Activated CD8-positive, alpha-beta memory T cell treated with anti-CD3 and anti-CD28 coated beads, Interleukin-2, amount 50 U/mL, for 1 hour (primary cell): Measurements from ENCODE around the gene NANOS1.
"Not testable (repeated sequence)": the region's sequence is repeated elsewhere in the genome, so short reads cannot be mapped to it uniquely, and the experiment has no call there.

Experiments used
- DNase-seq: peaks from one replicate; pipeline ENCODE4 v3.0.0-alpha.2; 2020; ENCODE audit errors: extremely low read depth

NANOS1 gene

GRCh38 chr10:119006451-119007210 is 22.9 kb upstream of the NANOS1 start:
- DNase-seq = no peak

GRCh38 chr10:119007211-119007574 is 22.3 kb upstream of the NANOS1 start:
- no peak for DNase-seq

DNA sequence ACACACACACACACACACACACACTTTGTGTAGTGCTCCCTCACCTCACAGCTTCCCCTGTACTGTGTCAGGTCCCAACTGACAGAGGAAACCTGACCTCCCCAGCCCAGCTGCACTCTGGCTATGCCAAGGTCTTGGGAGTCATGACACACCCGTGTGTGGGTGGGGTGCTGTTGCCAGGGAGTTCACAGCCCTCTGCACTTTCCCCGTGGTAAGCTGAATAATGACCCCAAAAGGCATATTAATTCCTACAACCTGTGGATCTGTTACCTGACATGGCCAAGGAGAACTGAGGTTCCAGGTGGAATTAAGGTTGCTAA is 8.9 kb upstream of the NANOS1 start:
- DNase-seq = no peak

- no peak for DNase-seq
Observed at GRCh38 chr10:119022846-119023552, 6.5 kb upstream of the NANOS1 start.

DNA sequence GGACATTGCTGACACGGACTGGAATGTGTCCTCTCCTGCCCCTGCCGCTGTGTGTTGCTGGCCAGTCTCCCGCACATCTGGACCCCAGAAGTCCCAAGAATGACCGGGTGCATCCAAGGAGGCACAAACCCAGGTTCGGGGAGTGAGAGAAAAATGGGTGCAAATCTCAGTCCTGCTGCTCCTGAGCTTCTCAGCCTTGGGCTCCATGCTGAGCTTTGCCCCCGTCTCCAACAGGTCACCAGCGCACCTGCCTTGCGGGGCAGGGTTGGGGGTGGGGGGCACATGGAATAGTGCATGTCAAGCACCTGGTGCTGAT is 6.0 kb upstream of the NANOS1 start:
- DNase-seq = no peak

DNA sequence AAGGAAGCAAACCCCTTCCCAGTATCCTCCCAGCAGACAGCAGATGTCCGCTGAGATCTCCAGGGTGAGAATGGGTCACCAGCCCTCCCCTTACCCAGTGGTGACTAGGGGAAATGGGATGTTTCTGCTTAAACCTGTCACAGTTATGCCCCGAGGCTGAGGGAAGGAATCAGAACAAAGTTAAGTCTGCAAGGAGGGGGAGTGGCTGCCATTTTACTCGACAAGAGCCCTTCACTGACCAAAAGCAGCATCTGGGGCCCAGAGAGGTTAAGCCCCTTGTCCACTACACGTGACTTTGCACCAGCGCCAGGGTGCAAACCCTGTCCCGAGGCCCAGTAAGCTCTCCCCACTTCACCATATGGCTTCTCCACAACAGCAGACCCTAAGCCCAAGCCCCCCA is 4.6 kb upstream of the NANOS1 start:
- DNase-seq = no peak

DNA sequence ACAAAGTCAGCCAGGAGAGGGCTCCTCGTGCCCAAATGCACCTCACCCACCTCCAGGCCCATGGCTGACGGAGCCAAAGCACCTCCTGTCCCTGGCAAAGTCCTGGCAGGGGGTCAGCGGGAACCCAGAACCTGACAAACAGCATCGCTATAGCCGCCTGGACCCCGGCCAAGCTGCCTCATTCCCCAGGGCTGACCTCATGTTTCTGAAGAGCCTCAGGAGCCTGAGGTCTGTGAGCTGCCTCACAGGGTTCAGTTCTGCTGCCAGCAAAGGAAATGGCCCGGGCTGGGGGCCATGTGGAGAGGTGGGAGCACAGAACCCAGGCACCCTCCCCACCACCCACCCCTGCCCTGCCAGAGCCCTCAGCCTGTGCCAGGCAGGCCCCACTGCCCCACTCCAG is 4.2 kb upstream of the NANOS1 start:
- no peak for DNase-seq

- no peak for DNase-seq
Observed at GRCh38 chr10:119025776-119026175, 3.7 kb upstream of the NANOS1 start.

DNA sequence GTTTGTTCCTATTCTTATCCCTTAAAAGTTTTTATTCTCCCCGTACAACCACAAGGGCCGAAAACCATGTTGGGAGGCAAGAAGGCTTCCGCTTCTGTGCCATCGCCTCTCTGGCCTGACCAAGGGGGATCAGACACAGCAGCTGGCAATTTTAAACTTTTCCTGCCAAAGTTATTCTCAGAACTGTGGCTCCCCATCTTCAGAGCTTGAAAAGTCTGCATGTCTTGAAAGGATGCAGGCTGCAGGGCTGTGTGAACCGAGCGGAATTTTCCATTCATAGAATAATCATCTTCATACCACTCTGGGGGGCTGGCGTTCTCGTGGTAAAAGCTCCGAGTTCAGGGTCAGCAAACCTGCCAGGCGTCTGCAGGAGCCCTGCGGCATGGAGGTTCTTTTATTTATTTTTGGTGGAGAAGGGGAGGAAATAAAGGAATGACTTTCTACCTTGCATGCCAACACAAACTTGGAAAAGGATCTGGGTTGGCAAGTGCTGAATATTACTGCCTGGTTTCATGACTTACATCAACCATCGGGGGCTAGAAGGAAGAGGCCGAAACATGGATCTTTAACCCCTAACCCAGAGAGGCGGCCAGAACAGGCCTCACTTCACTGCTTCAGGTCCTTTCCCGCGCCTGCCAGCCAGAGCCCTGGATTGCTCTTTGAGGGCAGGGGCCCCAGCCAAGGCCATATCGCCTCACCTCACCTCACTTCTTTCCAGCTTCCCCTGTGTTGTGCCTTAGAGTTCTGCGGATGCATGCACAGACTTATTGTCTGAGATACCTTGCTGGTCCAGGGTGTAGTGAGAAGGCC is 3.0 kb upstream of the NANOS1 start:
- no peak for DNase-seq

GRCh38 chr10:119028445-119028899 is 1.0 kb upstream of the NANOS1 start:
- DNase-seq = not testable (repeated sequence)

GRCh38 chr10:119028900-119029612 is 458 bp upstream of the NANOS1 start:
- peak; percentile 38 for DNase-seq

DNA sequence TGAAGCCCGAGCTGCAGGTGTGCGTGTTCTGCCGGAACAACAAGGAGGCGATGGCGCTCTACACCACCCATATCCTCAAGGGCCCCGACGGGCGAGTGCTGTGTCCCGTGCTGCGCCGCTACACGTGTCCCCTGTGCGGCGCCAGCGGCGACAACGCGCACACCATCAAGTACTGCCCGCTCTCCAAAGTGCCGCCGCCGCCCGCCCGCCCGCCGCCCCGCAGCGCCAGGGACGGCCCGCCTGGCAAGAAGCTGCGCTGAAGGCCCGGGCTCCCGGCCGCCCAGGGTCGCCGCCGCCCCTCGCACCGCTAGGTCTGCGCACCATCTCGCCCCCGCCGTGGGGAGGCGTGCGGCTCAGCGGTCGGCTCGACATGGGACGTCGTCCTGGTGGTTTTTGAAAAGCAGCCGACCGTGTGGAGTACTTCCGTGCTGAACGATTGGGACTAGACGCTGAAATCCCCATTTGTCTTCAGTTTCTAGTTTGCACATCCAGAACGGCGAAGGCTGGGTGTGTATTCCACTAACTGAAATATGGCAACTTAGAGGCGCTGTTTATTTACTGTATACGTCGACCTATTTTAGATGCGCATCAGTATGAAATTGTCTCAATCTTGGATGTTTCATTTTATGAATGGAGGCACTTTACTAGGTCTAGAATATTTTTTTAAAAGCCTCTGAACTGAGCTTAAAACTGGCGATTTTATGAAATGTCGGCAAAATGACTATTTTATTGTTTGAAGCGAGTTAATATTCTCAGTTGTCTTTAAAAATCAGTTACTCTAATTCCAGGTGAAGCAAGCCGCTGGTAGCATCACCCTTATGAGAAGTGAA is 1.1 kb downstream of the NANOS1 start:
- no peak for DNase-seq

DNA sequence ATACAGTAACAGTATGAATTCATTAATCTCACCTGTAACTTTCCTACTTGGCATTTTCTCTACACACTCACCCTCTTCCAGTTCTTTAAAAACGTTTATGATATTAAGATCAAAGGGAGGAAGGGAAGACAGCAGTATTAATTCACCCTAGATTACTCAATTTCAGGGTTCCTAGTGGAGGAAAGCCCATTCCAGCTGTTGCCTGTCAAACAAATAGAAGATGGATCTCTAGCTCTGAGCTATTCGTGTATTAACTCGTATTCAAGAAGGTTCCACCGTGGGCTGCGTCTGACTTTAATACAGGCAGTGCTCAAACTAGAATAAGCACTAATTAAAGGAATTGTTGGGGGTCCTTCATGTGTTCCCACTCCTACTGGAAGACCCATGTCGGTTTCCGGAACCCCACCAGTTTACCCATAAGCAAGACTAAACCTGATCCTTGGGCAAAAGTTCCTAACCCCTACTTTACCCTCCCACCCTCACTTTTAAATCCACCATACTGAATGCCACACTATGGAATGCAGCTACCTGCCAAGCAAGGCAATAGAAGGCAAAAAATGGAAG is 2.1 kb downstream of the NANOS1 start:
- DNase-seq = no peak

GRCh38 chr10:119039161-119039560 is 9.6 kb downstream of the NANOS1 start:
- no peak for DNase-seq

- DNase-seq = no peak
Observed at GRCh38 chr10:119041326-119041725, 11.8 kb downstream of the NANOS1 start.

- no peak for DNase-seq
Observed at GRCh38 chr10:119042169-119042568, 12.7 kb downstream of the NANOS1 start.

GRCh38 chr10:119045561-119045960 is 16.0 kb downstream of the NANOS1 start:
- DNase-seq = no peak

DNA sequence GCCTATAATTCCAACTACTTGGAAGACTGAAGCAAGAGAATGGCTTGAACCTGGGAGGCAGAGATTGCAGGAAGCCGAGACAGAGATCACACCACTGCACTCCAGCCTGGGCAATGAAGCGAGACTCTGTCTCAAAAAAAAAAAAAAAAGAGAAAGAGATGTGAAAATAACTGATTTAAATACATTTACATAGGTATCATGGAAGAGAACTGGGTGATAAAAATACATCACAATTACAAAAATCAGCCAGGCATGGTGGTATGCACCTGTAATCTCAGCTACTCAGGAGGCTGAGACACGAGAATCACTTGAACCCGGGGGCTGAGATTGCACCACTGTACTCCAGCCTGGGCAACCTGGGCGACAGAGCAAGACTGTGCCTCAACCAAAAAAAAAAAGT is 19.8 kb downstream of the NANOS1 start:
- no peak for DNase-seq

GRCh38 chr10:119049777-119050176 is 20.3 kb downstream of the NANOS1 start:
- DNase-seq = no peak

DNA sequence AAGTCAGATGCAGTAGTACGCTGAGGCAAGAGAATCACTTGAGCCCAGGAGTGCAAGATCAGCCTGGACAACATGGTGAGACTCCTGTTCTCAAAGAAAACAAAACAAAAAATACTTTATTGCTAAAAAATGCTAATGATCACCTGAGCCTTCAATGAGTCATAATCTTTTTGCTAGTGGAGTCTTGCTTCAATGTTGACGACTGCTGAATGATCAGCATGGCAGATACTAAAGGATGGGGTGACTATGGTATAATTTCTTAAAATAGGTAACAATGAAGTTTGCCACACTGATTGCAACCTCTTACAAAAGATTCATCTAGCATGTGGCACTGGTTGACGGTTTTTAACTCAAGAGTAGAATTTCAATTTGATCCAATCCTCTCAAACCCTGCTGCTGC is 22.3 kb downstream of the NANOS1 start:
- DNase-seq = no peak

DNA sequence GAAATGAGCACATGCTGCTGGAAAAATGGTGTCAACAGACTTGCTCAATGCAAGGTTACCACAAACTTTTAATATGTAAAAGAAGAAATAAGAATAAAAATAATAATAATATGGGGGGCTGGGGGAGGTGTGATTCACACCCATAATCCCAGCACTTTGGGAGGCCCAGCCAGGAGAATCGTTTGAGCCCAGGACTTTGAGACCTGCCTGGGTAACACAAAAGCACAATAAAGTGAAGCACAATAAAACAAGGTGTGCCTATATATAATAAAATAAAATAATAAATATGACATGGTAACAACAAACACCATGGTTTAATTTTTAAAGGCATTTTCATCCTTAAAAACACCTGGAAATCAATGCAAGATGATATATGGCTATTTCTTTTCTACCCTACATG is 26.0 kb downstream of the NANOS1 start:
- no peak for DNase-seq
